Liver (tissue), 3 donors: Measurements from ENCODE around the gene NPAS2.

ENCODE experiments used
- CTCF ChIP-seq: fragments of 150-350 bp; IDR thresholded peaks from 2 replicates; pipeline ENCODE4 v1.5.1; 2017; ENCODE audit warnings: improper control_type of control experiment, low read depth, low read length; ENCODE audit not compliant: missing input control
- EGR1 ChIP-seq, 2 donors: IDR thresholded peaks; 2 replicates each; pipeline ENCODE4 v1.6.1; 2016 to 2018; ENCODE audit warnings: antibody characterized with exemption in 2 of 2, low read depth in 2 of 2
- GABPA ChIP-seq, 2 donors: IDR thresholded peaks in 1 of 2; conservative IDR thresholded peaks in 1 of 2; 2 replicates each; pipeline ENCODE4 v1.6.1; 2016; ENCODE audit warnings: antibody characterized with exemption in 2 of 2, mild to moderate bottlenecking in 1 of 2, moderate library complexity in 1 of 2
- NR2F2 ChIP-seq: IDR thresholded peaks from 2 replicates; pipeline ENCODE4 v1.6.1; 2016; ENCODE audit warnings: antibody characterized with exemption
- TAF1 ChIP-seq: conservative IDR thresholded peaks from 2 replicates; pipeline ENCODE4 v1.6.1; 2016; ENCODE audit warnings: antibody characterized with exemption, mild to moderate bottlenecking
- donor health status: healthy.
- donor health status: healthy.

- TF ChIP-seq TAF1 (no peak), CTCF (no peak), NR2F2 (no peak), EGR1 (IDR thresholded peaks at IDR 0.05; ENCODE audit: low read depth in 2 of 2) (no peak), GABPA (IDR thresholded peaks at IDR 0.05 in 1 of 2, conservative IDR thresholded peaks at IDR 0.05 in 1 of 2) (no peak)
Measured at GRCh38 chr2:100959225-100959880, 139.4 kb downstream of the NPAS2 start.
